Natural killer cell treated with Interleukin-12 subunit alpha and Interleukin-12 subunit beta and Interleukin-15 and Interleukin-18, amount 100 ng/mL, for 72 hours (primary cell): ENCODE results near the gene TBC1D3H. TPM values are rescaled to one million over a fixed set of nuclear protein-coding genes. Genes with fewer than 3 reads are reported as not detected.
A peak's percentile ranks its signal among the peaks of the same experiment; 100 is the strongest.
"Not testable (repeated sequence)": the region's sequence is repeated elsewhere in the genome, so short reads cannot be mapped to it uniquely, and the experiment has no call there.

ENCODE experiments used
- ATAC-seq, 2 donors: fragments of 150-1000 bp; cut with Tn5 transposase in 1 of 2; sonication (Bioruptor Pico), chemical (Tn5 transposase) in 1 of 2; 2 replicates each; pipeline ENCODE4 v1.10.0; 2021
- DNase-seq: peaks from one replicate; pipeline ENCODE4 v3.0.0; 2022; ENCODE audit warnings: low spot score
- H3K27ac Mint-ChIP-seq, 2 donors: 1 replicate in 1 of 2; 2 replicates in 1 of 2; pipeline ENCODE4 v1.8.0; 2022; ENCODE audit warnings: mixed read lengths in 2 of 2, mild to moderate bottlenecking in 1 of 2, moderate library complexity in 1 of 2
- H3K27me3 Mint-ChIP-seq, 2 donors: 1 replicate in 1 of 2; 2 replicates in 1 of 2; pipeline ENCODE4 v1.8.0; 2022; ENCODE audit warnings: mixed read lengths in 2 of 2
- H3K36me3 Mint-ChIP-seq: one replicate; pipeline ENCODE4 v1.8.0; 2022; ENCODE audit warnings: mixed read lengths
- H3K4me1 Mint-ChIP-seq, 2 donors: 1 replicate in 1 of 2; 2 replicates in 1 of 2; pipeline ENCODE4 v1.8.0; 2022; ENCODE audit warnings: low read depth in 2 of 2, mixed read lengths in 2 of 2, mild to moderate bottlenecking in 1 of 2
- H3K4me3 Mint-ChIP-seq: one replicate; pipeline ENCODE4 v1.8.0; 2022; ENCODE audit warnings: mixed read lengths
- H3K9me3 Mint-ChIP-seq: 2 replicates; pipeline ENCODE4 v1.8.0; 2022; ENCODE audit warnings: mixed read lengths
- total RNA-seq, 2 donors: library from RNA; stranded (reverse); gene quantifications; one replicate each; pipeline ENCODE4 v1.2.3, GENCODE V29; 2022

The TBC1D3H gene
- not detected for total RNA-seq

GRCh38 chr17:36388385-36389245, at the start of gene TBC1D3H:
Gene TBC1D3H (minus strand): TSS chr17:36388435. CDS start chr17:36386895, 1,540 bp downstream.
- ATAC-seq, H3K27ac Mint-ChIP-seq, H3K36me3 Mint-ChIP-seq, H3K4me1 Mint-ChIP-seq, H3K9me3 Mint-ChIP-seq, DNase-seq, H3K27me3 Mint-ChIP-seq, H3K4me3 Mint-ChIP-seq: not testable (repeated sequence)

GRCh38 chr17:36428891-36429290, 40.7 kb upstream of the TBC1D3H start:
- H3K27me3 Mint-ChIP-seq, DNase-seq, ATAC-seq, H3K27ac Mint-ChIP-seq, H3K9me3 Mint-ChIP-seq, H3K4me3 Mint-ChIP-seq, H3K4me1 Mint-ChIP-seq, H3K36me3 Mint-ChIP-seq: not testable (repeated sequence)

- H3K4me1 Mint-ChIP-seq, H3K4me3 Mint-ChIP-seq, H3K9me3 Mint-ChIP-seq, H3K27ac Mint-ChIP-seq, H3K36me3 Mint-ChIP-seq, H3K27me3 Mint-ChIP-seq, DNase-seq, ATAC-seq: not testable (repeated sequence)
Measured at GRCh38 chr17:36415180-36415941, 27.1 kb upstream of the TBC1D3H start.

GRCh38 chr17:36390943-36391645, 2.9 kb upstream of the TBC1D3H start:
- not testable (repeated sequence) for H3K27me3 Mint-ChIP-seq, H3K4me1 Mint-ChIP-seq, H3K27ac Mint-ChIP-seq, DNase-seq, H3K36me3 Mint-ChIP-seq, H3K4me3 Mint-ChIP-seq, H3K9me3 Mint-ChIP-seq
- peak; percentile 56 to 62 for ATAC-seq

- not testable (repeated sequence) for DNase-seq, ATAC-seq, H3K9me3 Mint-ChIP-seq, H3K36me3 Mint-ChIP-seq, H3K4me1 Mint-ChIP-seq, H3K27me3 Mint-ChIP-seq, H3K27ac Mint-ChIP-seq, H3K4me3 Mint-ChIP-seq
Measured at GRCh38 chr17:36375938-36376337, 12.3 kb downstream of the TBC1D3H start.

GRCh38 chr17:36362496-36362895, 25.7 kb downstream of the TBC1D3H start:
- not testable (repeated sequence) for H3K27ac Mint-ChIP-seq, ATAC-seq, H3K9me3 Mint-ChIP-seq, H3K36me3 Mint-ChIP-seq, H3K27me3 Mint-ChIP-seq, DNase-seq, H3K4me3 Mint-ChIP-seq, H3K4me1 Mint-ChIP-seq

Other genes with a start within 250 kb of the TBC1D3H start
- 10 to 100 TPM in 1 of 2 donors, 1 to 10 TPM in 1; 9.2 to 10.7 TPM for gene TBC1D3B, start 211.8 kb downstream of the TBC1D3H start, total RNA-seq
- 10 to 100 TPM; 59.6 to 82.1 TPM for gene CCL3L1, start 191.7 kb downstream of the TBC1D3H start, total RNA-seq
- 10 to 100 TPM; 24.9 to 37.4 TPM for gene CCL4L2, start 177.4 kb downstream of the TBC1D3H start, total RNA-seq
- gene TBC1D3I, start 123.9 kb downstream of the TBC1D3H start, total RNA-seq = 1 to 10 TPM in 1 of 2 donors, under 1 TPM in 1; 0.67 to 2.1 TPM
- gene TBC1D3G, start 64.6 kb downstream of the TBC1D3H start, total RNA-seq = not detected
- gene ZNHIT3, start 98.2 kb upstream of the TBC1D3H start, total RNA-seq = 10 to 100 TPM; 36.8 to 38.1 TPM
- gene MYO19, start 146.4 kb upstream of the TBC1D3H start, total RNA-seq = 100 to 1,000 TPM; 103 to 333 TPM
- 10 to 100 TPM; 13.0 to 21.5 TPM for gene PIGW, start 146.6 kb upstream of the TBC1D3H start, total RNA-seq
- 100 to 1,000 TPM; 128 to 130 TPM for gene GGNBP2, start 156.5 kb upstream of the TBC1D3H start, total RNA-seq
- 10 to 100 TPM in 1 of 2 donors, 1 to 10 TPM in 1; 5.2 to 16.8 TPM for gene DHRS11, start 203.4 kb upstream of the TBC1D3H start, total RNA-seq
- gene MRM1, start 213.1 kb upstream of the TBC1D3H start, total RNA-seq = 10 to 100 TPM; 10.5 to 22.6 TPM